HepG2 (cell line): Measurements from ENCODE around the gene SP6. TPM values are rescaled to one million over a fixed set of nuclear protein-coding genes. Genes with fewer than 3 reads are reported as not detected.

Experiments used
- AHDC1 ChIP-seq: sonication (generic); formaldehyde crosslinking; IDR thresholded peaks from 2 replicates; pipeline ENCODE4 v1.5.1; 2020; ENCODE audit warnings: mild to moderate bottlenecking, missing genetic modification reagents, borderline replicate concordance
- ARNT ChIP-seq: fragments of 450-650 bp; IDR thresholded peaks from 2 replicates; pipeline ENCODE4 v1.6.1; 2017
- HOXA3 ChIP-seq: sonication (generic); formaldehyde crosslinking; IDR thresholded peaks from 2 replicates; pipeline ENCODE4 v1.5.0; 2020; ENCODE audit warnings: missing genetic modification reagents
- KLF15 ChIP-seq: sonication (generic); formaldehyde crosslinking; IDR thresholded peaks from 2 replicates; pipeline ENCODE4 v1.8.1; 2023; ENCODE audit warnings: borderline replicate concordance, mild to moderate bottlenecking, inconsistent platforms, missing genetic modification reagents, mixed read lengths
- MED13 ChIP-seq: sonication (generic); formaldehyde crosslinking; IDR thresholded peaks from 2 replicates; pipeline ENCODE4 v1.5.0; 2020; ENCODE audit warnings: missing genetic modification reagents
- MED8 ChIP-seq: sonication (generic); formaldehyde crosslinking; IDR thresholded peaks from 2 replicates; pipeline ENCODE4 v1.8.1; 2023; ENCODE audit warnings: mild to moderate bottlenecking, missing genetic modification reagents; ENCODE audit not compliant: insufficient replicate concordance
- MXD1 ChIP-seq: sonication (generic); formaldehyde crosslinking; IDR thresholded peaks from 2 replicates; pipeline ENCODE4 v1.4.0; 2020; ENCODE audit warnings: mild to moderate bottlenecking, missing genetic modification reagents
- ONECUT2 ChIP-seq: sonication (generic); formaldehyde crosslinking; IDR thresholded peaks from 2 replicates; pipeline ENCODE4 v1.4.0; 2020; ENCODE audit warnings: missing genetic modification reagents
- PHF21A ChIP-seq: sonication (generic); formaldehyde crosslinking; IDR thresholded peaks from 2 replicates; pipeline ENCODE4 v1.5.0; 2020; ENCODE audit warnings: mild to moderate bottlenecking, missing genetic modification reagents
- RAD21 ChIP-seq: fragments of 450-650 bp; formaldehyde crosslinking; IDR thresholded peaks from 2 replicates; pipeline ENCODE4 v1.5.0; 2020; ENCODE audit warnings: mild to moderate bottlenecking
- SAP130 ChIP-seq: IDR thresholded peaks from 2 replicates; pipeline ENCODE4 v1.6.1; 2016; ENCODE audit warnings: low read depth
- TFE3 ChIP-seq: IDR thresholded peaks from 2 replicates; pipeline ENCODE4 v1.6.1; 2016
- ZFP41 ChIP-seq: sonication (generic); formaldehyde crosslinking; IDR thresholded peaks from 2 replicates; pipeline ENCODE4 v1.4.0; 2020; ENCODE audit warnings: mild to moderate bottlenecking, missing genetic modification reagents, borderline replicate concordance
- ZNF121 ChIP-seq: sonication (generic); formaldehyde crosslinking; IDR thresholded peaks from 2 replicates; pipeline ENCODE4 v1.5.0; 2020; ENCODE audit warnings: mild to moderate bottlenecking, missing genetic modification reagents
- ZNF569 ChIP-seq: sonication (generic); formaldehyde crosslinking; IDR thresholded peaks from 2 replicates; pipeline ENCODE4 v1.5.0; 2020; ENCODE audit warnings: mild to moderate bottlenecking, missing genetic modification reagents, moderate library complexity, borderline replicate concordance
- ZNF782 ChIP-seq: sonication (generic); formaldehyde crosslinking; IDR thresholded peaks from 2 replicates; pipeline ENCODE4 v1.4.0; 2020; ENCODE audit warnings: missing genetic modification reagents, mild to moderate bottlenecking, borderline replicate concordance
- polyA plus RNA-seq, 8 experiments: library from polyadenylated mRNA; depleted of rRNA in 3 of 8; stranded (reverse) in 7 of 8; unstranded in 1 of 8; fragments of >200 nt; fragmentation: Illumina TruSeq in 4 of 8; extraction: Trizol in 4 of 8; gene quantifications; 2 replicates each; pipeline versions ENCODE4 v1.2.1 to v1.2.3, GENCODE V29; 2011 to 2016; ENCODE audit warnings: low read depth in 4 of 8, missing spikeins in 1 of 8, mixed read lengths in 1 of 8; ENCODE audit not compliant: insufficient read depth in 1 of 8
- total RNA-seq, 5 experiments: library from RNA; depleted of rRNA; stranded (reverse); fragments of >200 nt; fragmentation: Illumina TruSeq; extraction: Trizol; gene quantifications; 2 replicates each; pipeline ENCODE4 v1.2.3, GENCODE V29; 2016; ENCODE audit warnings: low read depth in 1 of 5
- TF ChIP-seq, protein P1 (sequence below): sonication (generic); formaldehyde crosslinking; IDR thresholded peaks from 2 replicates; pipeline ENCODE4 v1.5.1; 2020; ENCODE audit warnings: missing genetic modification reagents, mild to moderate bottlenecking, borderline replicate concordance
- TF ChIP-seq, protein P2 (sequence below): sonication (generic); formaldehyde crosslinking; conservative IDR thresholded peaks from 2 replicates; pipeline ENCODE4 v1.8.1; 2023; ENCODE audit warnings: missing genetic modification reagents

Gene SP6
- total and polyA plus RNA-seq, 2 of the 13 experiments (the other 11 are each of a cell fraction or from before 2014, with no cell fraction given), result 0.07 TPM

GRCh38 chr17:47831003-47831933 lies 19.7 kb downstream of the SP6 start, which contains the start of the genes LRRC46 and MRPL10 (continued):
- no peak for TF ChIP-seq ZNF569 (CRISPR knock-in tag)
- TF ChIP-seq MED13, result no peak
- no peak for TF ChIP-seq ARNT
- peak; percentile 72; the same call in 1 of the 2 replicates for TF ChIP-seq MXD1
- TF ChIP-seq ZFP41 (CRISPR knock-in tag), result peak; percentile 78; the same call in 1 of the 2 replicates
- TF ChIP-seq SAP130 (CRISPR knock-in tag), result peak; percentile 98
- TF ChIP-seq MED8, result no peak
- no peak for TF ChIP-seq ONECUT2 (CRISPR knock-in tag)
- TF ChIP-seq ZNF782, result peak; percentile 60; the same call in 1 of the 2 replicates
- peak; percentile 62; the same call in 1 of the 2 replicates for TF ChIP-seq KLF15 (CRISPR knock-in tag)
- TF ChIP-seq, protein P1, sequence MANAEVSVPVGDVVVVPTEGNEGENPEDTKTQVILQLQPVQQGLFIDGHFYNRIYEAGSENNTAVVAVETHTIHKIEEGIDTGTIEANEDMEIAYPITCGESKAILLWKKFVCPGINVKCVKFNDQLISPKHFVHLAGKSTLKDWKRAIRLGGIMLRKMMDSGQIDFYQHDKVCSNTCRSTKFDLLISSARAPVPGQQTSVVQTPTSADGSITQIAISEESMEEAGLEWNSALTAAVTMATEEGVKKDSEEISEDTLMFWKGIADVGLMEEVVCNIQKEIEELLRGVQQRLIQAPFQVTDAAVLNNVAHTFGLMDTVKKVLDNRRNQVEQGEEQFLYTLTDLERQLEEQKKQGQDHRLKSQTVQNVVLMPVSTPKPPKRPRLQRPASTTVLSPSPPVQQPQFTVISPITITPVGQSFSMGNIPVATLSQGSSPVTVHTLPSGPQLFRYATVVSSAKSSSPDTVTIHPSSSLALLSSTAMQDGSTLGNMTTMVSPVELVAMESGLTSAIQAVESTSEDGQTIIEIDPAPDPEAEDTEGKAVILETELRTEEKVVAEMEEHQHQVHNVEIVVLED (CRISPR knock-in tag), result peak; percentile 82; the same call in 1 of the 2 replicates
- TF ChIP-seq, protein P2, sequence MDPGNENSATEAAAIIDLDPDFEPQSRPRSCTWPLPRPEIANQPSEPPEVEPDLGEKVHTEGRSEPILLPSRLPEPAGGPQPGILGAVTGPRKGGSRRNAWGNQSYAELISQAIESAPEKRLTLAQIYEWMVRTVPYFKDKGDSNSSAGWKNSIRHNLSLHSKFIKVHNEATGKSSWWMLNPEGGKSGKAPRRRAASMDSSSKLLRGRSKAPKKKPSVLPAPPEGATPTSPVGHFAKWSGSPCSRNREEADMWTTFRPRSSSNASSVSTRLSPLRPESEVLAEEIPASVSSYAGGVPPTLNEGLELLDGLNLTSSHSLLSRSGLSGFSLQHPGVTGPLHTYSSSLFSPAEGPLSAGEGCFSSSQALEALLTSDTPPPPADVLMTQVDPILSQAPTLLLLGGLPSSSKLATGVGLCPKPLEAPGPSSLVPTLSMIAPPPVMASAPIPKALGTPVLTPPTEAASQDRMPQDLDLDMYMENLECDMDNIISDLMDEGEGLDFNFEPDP (CRISPR knock-in tag), result no peak
- TF ChIP-seq TFE3 (CRISPR knock-in tag), result peak; percentile 63; the same call in 1 of the 2 replicates
- TF ChIP-seq HOXA3 (CRISPR knock-in tag), result peak; percentile 94
- peak; percentile 80 for TF ChIP-seq PHF21A (CRISPR knock-in tag)
- TF ChIP-seq AHDC1 (CRISPR knock-in tag), result no peak
- TF ChIP-seq RAD21, result peak; percentile 25; the same call in 1 of the 2 replicates
- peak; percentile 86 for TF ChIP-seq ZNF121
